HUDEP-2 (cell line): ENCODE results near the gene CHST10.
"Not testable (repeated sequence)": the region's sequence is repeated elsewhere in the genome, so short reads cannot be mapped to it uniquely, and the experiment has no call there.

Experiments used
- DNase-seq, 76 experiments: peaks; one replicate each; lab custom pipeline; 2025; ENCODE audit not compliant: unreplicated experiment in 76 of 76; lab: John Stamatoyannopoulos, UW

Gene CHST10

DNA sequence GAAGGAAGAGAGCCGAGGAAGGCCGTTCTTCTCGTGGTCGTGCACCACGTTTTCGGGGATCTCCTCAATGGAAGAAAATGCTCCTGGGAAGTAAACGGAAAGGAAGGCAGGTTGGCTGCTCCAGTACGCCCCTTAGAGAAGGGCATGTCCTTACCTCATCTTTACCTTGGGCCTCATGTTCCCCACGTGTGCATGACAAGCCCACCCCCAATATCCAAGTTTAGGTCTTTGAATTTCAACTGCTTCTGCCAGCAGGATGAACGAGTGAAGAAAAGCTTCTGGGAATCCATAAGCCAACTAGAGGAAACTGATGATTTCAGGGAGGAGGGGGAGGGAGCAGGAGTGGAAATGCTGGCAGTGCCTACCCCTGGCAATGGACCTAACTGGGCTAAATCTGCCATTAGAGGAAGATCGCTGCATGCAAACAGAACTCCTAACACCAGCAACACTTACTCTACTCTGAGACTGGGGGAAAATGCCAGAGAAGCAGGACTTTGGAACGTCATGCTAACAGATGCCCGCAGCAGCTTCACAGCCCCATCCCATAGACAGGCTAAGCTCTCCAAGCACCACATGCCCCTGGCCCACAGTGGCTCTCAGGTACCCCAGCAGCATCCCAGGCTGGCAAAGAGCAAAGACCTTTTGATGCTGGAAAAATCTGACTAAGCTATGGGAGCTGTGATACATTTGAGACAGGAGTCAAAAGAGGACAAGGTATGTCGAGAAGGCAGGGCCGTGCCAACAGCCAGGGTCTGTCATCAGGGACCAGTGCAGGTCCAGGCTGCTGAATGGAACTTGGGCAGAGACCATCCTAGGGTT, 21.7 kb downstream of the CHST10 start:
- no peak for DNase-seq

DNA sequence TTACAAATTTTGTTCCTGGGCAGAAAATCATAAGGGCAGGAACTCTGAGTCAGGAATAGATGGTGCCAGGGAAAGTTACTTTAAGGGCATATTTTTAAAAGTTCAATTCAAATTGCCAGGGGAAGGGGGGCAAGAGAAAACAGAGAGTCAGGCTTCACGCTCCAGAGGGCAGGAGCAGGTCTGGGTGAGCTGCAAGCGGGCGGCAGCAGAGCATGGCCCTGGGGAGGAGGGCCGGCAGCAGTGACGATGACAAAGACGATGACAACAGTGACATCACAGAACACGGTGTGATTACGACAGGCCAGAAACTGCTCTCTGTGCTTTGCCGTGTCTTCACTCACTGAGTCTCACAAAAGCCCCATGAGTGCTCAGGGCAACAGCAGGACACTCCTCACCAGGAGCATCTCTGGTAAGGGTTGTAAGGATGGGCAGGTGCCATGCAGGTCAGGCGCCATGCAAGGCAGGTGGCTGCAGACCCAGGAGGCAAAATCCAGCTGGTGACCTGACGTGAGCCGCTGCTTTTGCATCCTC, 23.3 kb downstream of the CHST10 start:
- DNase-seq: no peak

DNA sequence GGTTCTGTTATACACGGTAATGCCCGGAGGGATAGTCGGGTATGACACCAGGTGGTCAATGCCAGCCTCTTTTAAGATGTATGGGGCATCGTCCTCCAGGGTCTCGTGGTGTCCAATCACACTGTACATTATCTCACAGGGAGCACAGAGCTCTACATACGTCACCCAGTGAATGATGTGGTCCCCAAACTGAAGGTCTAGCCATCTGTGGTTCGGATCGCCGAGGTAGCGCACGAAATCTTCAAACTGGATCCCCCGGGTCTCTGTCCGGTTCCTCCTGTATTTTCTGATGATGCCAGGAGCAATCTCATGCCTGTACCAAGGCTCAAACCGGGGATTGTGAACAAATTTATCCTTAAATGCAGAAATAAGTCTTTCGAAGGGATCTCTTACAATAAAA, 24.1 kb downstream of the CHST10 start:
- no peak for DNase-seq

DNA sequence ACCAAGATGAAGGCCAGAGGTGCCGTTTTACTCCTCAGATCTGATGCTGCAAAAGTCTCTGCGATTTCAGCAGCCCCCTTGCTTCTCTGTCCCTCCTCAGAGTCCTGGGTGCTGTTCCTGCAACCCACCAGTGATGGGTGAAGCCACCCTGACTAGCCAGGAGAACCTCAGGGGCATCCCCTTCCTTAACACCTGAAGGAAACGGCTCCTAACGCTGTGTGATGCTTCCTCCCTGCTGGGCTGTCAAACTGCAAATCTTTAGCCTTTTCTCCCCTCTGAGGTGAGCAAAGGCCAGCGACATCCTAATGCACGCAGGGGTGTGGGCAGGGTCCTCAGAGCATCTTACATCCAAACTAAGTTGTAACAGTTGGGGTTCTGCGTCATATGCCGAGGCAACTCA, 24.8 kb downstream of the CHST10 start:
- DNase-seq: no peak

DNA sequence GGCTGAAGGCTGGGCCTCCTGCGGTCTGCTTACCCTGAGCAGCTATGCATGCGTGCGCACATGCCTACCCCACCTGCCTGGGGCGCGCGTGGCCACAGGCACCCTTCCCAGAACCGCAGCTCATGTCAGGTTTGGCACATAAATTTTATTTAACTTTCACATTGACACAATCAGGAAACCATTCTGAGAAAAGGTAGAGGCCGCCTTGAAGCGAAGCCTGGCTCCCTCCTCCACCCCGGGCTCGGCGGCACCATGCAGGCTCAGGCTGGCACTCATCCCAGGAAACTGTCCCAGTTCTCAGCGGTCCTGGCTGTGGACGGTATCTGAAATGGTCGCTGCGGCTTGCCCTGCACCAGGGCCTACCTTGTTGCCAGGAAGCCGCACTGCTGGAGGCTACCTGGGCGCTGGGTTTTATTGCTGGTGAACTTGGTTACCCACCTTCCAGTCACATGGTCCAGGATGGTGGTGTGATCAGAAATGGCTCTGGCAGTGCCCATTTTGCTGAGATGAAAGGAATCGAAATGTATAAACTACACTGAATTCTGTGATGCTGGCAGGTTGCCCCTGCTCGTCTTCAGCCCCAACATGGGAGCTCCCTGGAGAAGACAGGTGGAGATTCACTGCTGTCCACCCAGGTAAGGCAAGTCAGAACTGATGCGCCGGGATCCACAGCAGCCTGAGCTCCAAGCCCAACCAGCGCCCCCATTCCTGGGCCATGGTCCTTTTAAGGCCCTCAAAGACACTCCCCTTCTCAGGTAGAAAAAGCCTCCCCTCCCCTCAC, 25.5 kb downstream of the CHST10 start:
- DNase-seq: no peak

DNA sequence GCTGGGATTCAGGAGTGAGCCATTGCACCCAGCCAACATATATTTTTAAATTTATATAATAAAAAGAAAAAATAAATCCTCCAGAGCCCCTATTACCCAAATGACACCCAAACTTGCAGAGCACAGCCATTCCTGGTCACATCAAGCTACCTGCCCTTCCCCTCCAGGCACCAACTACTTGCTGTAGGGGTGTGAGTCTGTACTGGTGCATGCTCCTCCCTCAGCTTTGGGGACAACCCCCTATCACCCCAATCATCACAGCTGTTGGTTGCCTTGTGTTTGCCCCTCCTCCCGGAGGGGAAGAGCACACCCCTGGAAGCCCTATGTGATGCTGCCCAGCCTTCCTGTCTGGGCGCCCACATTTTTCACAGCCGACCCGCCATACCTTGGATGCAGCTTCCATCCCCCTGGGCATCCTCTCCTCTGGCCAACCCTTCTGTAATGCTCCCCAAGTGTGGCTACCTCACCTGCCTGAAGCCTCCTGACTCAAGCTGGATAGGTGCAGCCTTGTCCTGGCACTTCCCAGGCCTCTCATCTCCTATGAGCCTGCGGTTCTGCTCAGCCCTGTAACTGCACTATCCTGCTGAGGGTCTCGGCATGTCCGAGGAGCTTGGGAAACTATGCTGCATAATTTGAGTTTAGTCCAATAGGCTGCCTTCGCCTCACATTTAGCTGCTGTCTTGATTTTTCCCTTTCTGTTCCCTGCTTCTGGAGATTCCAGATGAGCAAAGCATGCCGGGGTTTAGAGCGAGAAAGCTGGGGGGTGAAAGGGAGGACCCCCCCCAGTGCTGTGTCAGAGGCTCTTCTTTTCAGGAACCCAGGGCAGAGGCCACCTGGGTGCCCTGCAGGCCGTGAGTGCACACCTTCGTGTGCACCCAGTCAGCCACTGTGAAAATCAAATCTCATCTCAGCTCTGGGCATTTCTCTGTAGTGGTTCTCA, 27.2 kb downstream of the CHST10 start:
- DNase-seq: no peak

DNA sequence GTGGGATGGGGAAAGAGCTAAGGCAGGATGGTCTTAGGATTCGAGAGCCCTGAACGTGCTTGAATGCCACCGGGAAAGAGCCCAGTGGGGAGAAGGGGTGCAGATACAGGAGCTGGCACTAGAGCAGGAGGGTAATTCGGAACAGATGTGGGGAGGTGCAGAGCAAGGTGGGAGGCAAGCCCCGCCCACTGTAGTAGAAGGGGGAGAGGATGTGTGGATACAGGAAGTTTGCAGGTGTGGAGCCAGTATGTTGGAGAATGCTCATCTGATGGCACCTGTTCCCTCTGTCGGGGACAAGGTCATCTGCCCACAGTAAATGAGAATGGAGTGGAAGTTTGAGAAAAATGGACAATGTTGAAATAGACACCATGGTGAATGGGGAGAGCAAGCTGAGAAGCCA, 28.8 kb downstream of the CHST10 start:
- DNase-seq: no peak

DNA sequence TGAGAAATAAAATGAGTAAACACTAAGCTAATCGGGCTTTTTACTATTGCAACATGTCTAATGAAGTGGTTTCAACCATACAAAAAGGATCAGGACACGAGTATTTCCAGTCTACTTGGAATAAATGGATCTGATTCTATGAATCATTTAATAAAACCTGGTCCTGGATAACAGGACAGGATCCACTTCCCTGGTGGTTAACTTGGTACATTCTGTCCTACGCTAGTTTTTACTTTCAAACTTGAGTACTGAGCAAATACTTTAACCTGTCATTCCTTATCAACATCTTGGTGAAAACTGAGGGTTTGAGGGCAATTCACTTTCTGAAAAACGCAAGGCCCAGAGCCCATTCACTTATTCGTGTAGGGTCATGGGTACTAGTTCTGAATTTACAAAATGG, 33.5 kb downstream of the CHST10 start:
- no peak for DNase-seq

DNA sequence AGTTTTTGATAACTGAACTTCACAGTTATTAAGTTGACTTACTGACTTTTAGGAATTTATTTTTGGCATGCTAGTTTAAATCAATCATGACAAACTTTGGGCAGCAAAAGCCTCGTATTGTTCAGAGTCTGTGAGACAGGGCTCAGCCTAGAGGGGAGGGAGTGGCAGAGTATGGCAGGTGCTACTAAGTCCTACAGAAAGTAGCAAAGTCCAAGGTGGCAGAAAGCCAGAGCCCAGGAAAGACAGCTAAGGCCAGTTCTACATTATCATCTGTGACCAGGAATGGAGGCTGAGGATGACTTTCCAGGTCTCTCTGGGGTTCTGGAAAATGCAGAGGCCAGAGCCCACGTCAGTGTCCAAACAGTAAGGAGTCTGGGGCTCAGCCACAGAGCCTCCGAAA, 34.2 kb downstream of the CHST10 start:
- DNase-seq: no peak

DNA sequence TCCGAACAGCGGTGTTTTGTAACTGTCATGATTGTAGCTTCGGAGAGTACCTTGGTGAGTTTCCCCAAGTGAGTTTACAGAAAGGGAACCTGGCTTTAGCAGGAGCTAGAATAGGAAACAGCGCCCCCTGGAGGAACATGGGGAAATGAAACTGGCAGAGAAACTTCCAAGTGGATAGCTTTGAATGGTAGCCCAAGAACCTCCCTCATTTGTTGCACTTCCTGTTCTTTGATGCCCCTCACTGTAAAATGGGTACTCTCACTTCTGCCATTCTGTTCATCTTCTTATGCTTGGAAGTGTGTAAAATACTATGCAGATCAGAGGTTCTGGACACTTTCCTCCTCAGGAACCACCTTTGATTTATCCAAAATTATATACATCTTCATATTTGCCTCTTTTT, 36.2 kb downstream of the CHST10 start:
- peak in 67 of 76 experiments; percentile 6 to 85 (median 58) for DNase-seq

DNA sequence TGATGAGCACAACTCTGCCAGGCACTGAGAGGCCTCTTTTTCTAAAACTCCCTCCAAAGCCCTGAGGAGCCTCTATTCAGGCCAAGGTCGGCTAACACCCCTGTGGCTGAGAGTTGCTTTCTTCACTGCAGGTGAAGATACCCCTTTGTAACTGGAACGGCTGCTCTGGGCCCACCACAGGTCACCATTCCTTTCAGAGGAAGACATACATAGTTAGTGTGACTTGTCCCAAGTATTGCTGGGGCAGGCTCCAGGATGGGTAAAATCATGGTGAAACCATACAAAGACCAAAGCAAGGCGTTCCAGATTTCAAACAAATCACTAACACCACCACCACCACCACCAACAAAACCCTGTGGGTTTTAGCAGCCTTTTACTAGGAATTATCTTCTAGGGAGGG, 36.8 kb downstream of the CHST10 start:
- no peak for DNase-seq

DNA sequence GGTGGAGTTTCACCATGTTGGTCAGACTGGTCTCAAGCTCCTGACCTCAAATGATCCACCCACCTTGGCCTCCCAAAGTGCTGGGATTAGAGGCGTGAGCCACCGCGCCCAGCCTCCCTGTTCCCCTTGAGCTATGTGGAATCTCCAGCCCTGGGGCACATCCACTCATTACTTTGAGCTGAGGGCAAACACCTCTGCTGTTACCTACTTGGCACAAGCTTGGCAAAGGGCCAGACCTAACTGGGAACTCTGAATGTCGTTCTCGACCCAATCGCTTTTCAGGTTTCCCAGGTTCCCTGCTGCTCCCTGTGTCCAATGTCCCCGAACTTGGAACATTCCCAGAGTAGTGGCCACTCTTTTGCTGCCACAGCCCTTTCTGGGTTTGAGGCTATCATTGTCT, 40.6 kb downstream of the CHST10 start:
- no peak for DNase-seq

DNA sequence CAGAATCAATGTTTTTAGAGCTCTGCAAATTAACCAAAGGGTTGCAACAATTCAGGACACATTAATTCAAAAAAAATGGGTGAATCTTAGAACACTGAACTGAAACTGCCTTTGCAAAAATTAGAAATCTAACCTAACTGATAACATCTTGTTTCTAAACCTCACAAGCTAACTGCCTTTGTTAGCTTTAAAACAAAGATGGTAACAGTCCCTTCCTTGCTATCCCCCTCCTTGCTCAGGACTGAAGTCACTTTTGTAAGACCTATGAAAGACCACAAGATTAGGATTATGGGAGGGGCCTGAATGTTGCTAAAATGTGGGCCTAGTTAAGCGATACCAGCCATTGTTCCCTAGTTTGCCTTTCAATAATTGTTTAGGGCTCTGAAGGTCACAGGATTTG, 50.3 kb downstream of the CHST10 start:
- no peak for DNase-seq

DNA sequence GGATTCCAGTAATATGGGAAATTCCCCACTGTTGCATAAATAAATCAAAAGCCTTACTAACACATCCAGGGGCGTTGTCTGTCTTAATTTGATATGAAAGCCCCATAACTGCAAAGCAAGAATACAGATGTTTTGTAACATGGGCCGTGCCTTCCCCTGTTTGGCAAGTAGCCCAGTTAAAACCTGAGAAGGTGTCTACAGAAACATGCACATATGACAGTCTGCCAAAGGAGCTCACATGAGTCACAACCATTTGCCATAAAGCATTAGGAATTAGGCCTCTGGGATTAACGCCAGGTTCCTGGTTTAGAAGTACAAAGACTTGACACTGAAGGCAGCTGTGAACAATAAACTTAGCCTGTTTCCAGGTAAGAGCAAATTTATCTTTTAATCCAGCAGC, 52.0 kb downstream of the CHST10 start:
- no peak for DNase-seq

DNA sequence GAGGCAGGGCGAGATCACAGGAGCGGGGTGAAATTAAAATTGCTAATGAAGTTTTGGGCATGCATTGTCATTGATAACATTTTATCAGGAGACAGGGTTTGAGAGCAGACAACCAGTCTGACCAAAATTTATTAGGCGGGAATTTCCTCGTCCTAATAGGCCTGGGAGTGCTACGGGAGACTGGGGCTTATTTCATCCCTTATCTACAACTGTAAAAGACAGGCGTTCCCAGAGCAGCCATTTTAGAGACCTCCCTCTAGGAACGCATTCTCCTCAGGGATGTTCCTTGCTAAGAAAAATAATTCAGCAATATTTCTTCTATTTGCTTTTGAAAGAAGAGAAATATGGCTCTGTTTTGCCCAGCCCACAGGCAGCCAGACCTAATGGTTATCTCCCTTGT, 55.2 kb downstream of the CHST10 start:
- not testable (repeated sequence) for DNase-seq

DNA sequence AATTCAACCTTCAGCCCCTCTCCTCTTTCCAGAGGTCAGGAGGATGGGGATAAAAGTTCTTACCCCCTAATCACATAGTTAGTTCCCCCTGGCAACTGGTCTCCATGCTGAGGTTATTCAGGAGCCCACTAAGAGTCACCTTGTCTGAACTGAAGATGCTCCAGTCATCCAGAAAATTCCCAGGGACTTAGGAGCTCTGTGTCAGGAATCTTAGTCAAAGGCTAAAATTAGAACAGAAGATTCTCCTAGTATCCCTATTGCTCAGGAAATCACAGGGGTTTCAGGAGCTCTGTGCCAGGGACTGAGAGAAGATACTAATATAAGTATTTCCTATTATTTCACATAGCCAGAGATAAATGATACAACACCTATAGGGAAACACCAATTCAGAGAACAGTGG, 57.9 kb downstream of the CHST10 start:
- no peak for DNase-seq

DNA sequence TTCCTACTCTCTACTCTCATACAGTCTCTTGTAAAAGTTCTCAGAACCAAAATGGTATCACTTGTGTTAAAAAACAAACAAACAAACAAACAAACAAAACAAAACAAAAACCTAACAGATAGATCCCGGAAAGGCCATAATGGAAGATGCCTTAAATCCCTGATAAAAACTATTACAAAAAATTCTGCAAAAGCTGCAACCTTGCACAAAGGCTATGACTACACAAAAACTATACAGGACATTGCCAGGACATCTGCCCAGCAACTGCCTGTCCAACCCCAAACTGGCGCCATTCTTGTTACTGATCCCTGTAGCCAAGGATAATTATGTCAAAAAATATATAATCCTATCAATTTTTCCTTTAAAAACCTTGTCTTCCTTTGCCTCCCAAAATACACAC, 58.9 kb downstream of the CHST10 start:
- DNase-seq: no peak

DNA sequence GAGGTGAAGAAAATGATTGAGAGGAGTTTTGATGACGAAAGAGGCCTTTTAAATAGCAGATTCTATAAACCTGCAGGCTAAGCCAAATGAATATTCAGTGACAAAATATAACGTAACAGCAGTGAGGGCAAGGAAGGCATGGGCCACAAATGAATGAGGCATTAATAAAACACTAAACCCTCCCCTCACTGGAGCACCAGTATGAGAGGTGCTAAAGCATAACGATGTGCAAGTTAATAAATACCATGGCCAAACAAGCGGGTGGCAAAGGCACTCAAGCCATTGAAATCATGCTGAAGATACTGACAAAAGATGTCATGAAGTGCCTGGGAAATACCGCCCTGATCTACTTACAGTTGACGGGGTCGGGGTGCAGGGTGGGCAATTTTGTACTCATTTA, 64.9 kb downstream of the CHST10 start:
- DNase-seq: no peak

DNA sequence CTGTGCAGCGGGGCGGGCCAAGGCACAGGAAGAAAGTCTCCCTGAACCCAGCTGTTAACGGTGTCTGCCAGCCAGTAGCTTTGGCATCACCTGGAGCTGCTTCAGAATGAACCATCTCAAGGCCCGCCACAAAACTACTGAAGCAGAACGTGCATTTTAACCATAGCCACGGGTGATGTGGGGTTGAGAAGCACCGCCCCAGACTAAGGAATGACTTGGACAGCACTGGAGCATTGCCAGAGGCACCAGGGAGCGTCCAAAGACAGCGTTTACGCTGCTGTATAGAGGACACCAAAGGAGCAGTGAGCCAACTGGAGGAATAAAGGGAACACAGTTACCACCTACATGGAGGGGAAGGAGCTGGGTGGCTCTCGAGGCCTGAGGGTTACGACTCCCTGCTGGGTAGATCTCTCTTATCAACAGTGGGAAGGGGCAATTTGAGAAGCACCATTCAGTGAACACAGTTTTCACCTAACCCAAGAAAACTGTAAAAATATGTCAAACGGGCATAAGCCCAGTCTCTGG, 66.7 kb downstream of the CHST10 start:
- DNase-seq: no peak

DNA sequence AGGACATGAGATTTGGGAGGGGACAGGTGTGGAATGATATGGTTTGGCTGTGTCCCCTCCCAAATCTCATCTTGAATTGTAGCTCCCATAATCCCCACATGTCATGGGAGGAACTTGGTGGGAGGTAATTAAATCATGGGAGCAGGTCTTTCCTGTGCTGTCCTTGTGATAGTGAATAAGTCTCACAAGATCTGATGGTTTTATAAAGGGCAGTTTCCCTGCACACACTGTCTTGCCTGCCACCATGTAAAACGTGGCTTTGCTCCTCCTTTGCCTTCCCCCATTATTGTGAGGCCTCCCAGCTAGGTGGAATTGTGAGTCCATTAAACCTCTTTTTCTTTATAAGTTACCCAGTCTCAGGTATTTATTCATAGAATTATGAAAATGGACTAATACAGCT, 72.3 kb downstream of the CHST10 start:
- DNase-seq: not testable (repeated sequence)

DNA sequence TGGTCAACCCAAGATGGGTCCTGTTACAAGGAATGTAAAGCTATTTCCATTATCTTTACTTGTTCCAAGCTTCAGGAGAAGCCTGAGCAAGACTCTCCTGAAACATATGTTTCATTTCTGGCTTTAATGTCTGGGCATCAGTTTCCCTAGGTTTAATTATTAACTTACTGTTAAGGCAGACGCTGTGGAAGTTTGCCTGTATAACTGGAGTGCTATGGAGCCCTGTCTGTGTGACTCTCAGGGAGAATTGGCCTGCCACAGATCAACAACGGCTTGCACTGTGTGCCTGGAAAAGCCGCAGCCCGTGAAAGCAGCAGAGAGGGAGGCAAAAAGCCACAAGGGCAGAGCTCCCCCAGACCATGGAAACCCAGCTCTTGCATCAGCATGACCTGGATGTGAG, 73.0 kb downstream of the CHST10 start:
- no peak for DNase-seq
